Gastroesophageal sphincter (tissue), 4 donors: ENCODE data around the gene CSNK1D. TPM values are rescaled to one million over a fixed set of nuclear protein-coding genes. Genes with fewer than 3 reads are reported as not detected.
A peak's percentile ranks its signal among the peaks of the same experiment; 100 is the strongest.

Source experiments
- ATAC-seq: fragments of 150-250 bp; one replicate; pipeline ENCODE4 v1.9.1; 2016; ENCODE audit warnings: mild to moderate bottlenecking, moderate library complexity
- H3K27ac ChIP-seq, 4 donors: fragments of 200-600 bp; sonication (generic) in 3 of 4; 1 replicate in 3 of 4; 2 replicates in 1 of 4; pipeline ENCODE4 v1.5.1; 2016 to 2019
- H3K27me3 ChIP-seq: fragments of 200-600 bp; sonication (generic); one replicate; pipeline ENCODE4 v1.5.1; 2019
- H3K36me3 ChIP-seq, 2 donors: fragments of 200-600 bp; sonication (generic); one replicate each; pipeline ENCODE4 v1.5.1; 2019; ENCODE audit warnings: control low read depth in 1 of 2
- H3K4me1 ChIP-seq, 3 donors: fragments of 200-600 bp; sonication (generic); 1 replicate in 2 of 3; 2 replicates in 1 of 3; pipeline ENCODE4 v1.5.1; 2016 to 2019; ENCODE audit warnings: control low read depth in 2 of 3
- H3K4me3 ChIP-seq, 2 donors: fragments of 200-600 bp; sonication (generic); one replicate each; pipeline ENCODE4 v1.5.1; 2019; ENCODE audit warnings: mild to moderate bottlenecking in 1 of 2, moderate library complexity in 1 of 2
- H3K9me3 ChIP-seq, 3 donors: fragments of 200-600 bp; sonication (generic); one replicate each; pipeline ENCODE4 v1.5.1; 2017 to 2019; ENCODE audit warnings: control low read depth in 2 of 3
- EP300 ChIP-seq: sonication (generic); formaldehyde crosslinking; IDR thresholded peaks from one replicate; pipeline ENCODE4 v1.6.1; 2017; ENCODE audit warnings: antibody characterized with exemption, mild to moderate bottlenecking
- POLR2A ChIP-seq, 2 donors: fragments of 450-650 bp; IDR thresholded peaks; one replicate each; pipeline ENCODE4 v1.6.1; 2017; ENCODE audit warnings: antibody characterized with exemption in 2 of 2, mild to moderate bottlenecking in 2 of 2, moderate library complexity in 1 of 2
- POLR2AphosphoS5 ChIP-seq: sonication (generic); formaldehyde crosslinking; IDR thresholded peaks from one replicate; pipeline ENCODE4 v1.6.1; 2017; ENCODE audit warnings: antibody characterized with exemption
- WGBS, 2 donors: methylation state at CpG; one replicate each; pipeline ENCODE4 v1.1.5; 2018; ENCODE audit warnings: low coverage in 1 of 2; 5-methylcytosine and 5-hydroxymethylcytosine counted together
- total RNA-seq, 4 donors: library from RNA; depleted of rRNA; stranded (reverse); fragments of >200 nt; gene quantifications; one replicate each; pipeline ENCODE4 v1.1.0, GENCODE V29; 2016
- TF ChIP-seq, protein P1 (sequence below), 4 experiments: fragments of 200-600 bp in 2 of 4; fragments of 450-650 bp in 2 of 4; sonication (generic) in 1 of 4; IDR thresholded peaks; one replicate each; pipeline ENCODE4 v1.5.1; 2017 to 2019; ENCODE audit warnings: antibody characterized with exemption in 4 of 4, mild to moderate bottlenecking in 2 of 4, moderate library complexity in 2 of 4

Gene CSNK1D
- total RNA-seq, 4 donors from 2014 or later, result 23.4 to 92.1 (median 72.4) TPM

GRCh38 chr17:82244413-82245133 lies 28.9 kb downstream of the CSNK1D start:
- peak overlapping the region in 3 of 4 donors; percentile 17 to 86 (median 83) for H3K27ac ChIP-seq
- ATAC-seq, result no peak
- peaks cover 0 to 72% of the 10 kb centered on the region in 2 donors for H3K36me3 ChIP-seq

DNA sequence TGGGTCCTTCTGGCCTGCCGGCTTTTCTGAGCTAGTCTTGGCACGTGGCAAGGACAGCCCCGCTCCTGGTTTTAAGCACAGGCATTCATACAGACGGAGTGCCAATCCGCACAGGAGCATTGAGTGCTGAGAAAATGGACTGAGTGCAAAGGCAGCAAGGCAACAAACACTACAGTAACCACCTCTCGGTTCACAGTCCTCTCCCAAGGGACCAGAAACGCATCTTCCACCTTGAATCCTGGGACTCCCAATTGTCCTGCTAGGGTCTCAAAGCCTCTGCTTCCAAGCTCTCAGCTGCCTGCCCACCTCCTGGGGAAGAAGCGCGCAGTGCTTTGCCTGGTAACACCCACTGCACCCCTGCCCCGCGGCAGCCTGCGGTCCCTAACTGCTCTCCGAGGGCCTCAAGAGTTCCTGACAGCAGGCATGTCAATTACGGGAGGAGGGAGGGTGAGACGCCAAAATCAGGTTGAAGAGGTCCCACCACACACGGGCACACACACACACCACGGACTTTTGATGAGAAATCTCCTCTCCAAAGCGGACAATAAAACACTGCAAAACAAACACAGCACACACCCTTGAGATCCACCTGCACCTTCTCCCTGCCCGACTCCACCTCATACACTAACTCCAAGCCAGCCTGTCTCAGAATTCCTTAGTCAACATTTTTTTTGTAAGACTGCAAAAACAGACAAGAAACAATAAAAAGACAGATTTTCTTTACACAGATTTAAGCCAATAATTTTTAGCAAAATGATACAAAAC lies 29.7 kb downstream of the CSNK1D start:
- TF ChIP-seq POLR2A (IDR thresholded peaks at IDR 0.05), result no peak
- TF ChIP-seq POLR2AphosphoS5, result no peak
- no peak for TF ChIP-seq EP300
- TF ChIP-seq, protein P1, sequence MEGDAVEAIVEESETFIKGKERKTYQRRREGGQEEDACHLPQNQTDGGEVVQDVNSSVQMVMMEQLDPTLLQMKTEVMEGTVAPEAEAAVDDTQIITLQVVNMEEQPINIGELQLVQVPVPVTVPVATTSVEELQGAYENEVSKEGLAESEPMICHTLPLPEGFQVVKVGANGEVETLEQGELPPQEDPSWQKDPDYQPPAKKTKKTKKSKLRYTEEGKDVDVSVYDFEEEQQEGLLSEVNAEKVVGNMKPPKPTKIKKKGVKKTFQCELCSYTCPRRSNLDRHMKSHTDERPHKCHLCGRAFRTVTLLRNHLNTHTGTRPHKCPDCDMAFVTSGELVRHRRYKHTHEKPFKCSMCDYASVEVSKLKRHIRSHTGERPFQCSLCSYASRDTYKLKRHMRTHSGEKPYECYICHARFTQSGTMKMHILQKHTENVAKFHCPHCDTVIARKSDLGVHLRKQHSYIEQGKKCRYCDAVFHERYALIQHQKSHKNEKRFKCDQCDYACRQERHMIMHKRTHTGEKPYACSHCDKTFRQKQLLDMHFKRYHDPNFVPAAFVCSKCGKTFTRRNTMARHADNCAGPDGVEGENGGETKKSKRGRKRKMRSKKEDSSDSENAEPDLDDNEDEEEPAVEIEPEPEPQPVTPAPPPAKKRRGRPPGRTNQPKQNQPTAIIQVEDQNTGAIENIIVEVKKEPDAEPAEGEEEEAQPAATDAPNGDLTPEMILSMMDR (IDR thresholded peaks at IDR 0.05), result no peak
- Histone ChIP-seq H3K4me3 (no peak overlapping the region), H3K36me3 (peaks cover 0 to 71% of the 10 kb centered on the region in 2 donors), H3K9me3 (no peaks in the 10 kb centered on the region), H3K27me3 (no peaks in the 10 kb centered on the region), H3K27ac (peak overlapping the region in 3 of 4 donors; percentile 81 to 86 (median 85)), H3K4me1 (peaks cover 12 to 100% (median 68%) of the 10 kb centered on the region in 3 donors)
- no peak for ATAC-seq
- 83 to 85% methylated on average over 1 to 6 of the region's 19 CpGs for WGBS, 2 donors

More at GRCh38 chr17:82244413-82245133, 28.9 kb downstream of the CSNK1D start:
- Histone ChIP-seq H3K27me3 (no peaks in the 10 kb centered on the region), H3K4me3 (no peak overlapping the region), H3K9me3 (no peaks in the 10 kb centered on the region), H3K4me1 (peaks cover 12 to 99% (median 61%) of the 10 kb centered on the region in 3 donors)
- TF ChIP-seq, protein P1 (IDR thresholded peaks at IDR 0.05), result peak in 3 of 4 experiments; percentile 60 to 68 (median 62)
- no peak for TF ChIP-seq EP300
- no peak for TF ChIP-seq POLR2A (IDR thresholded peaks at IDR 0.05)
- TF ChIP-seq POLR2AphosphoS5, result no peak
- WGBS, 2 donors, result 44 to 57% methylated on average over 3 to 14 of the region's 39 CpGs

- TF ChIP-seq POLR2A (IDR thresholded peaks at IDR 0.05) (no peak), EP300 (no peak), POLR2AphosphoS5 (peak; percentile 89)
- TF ChIP-seq, protein P1 (IDR thresholded peaks at IDR 0.05), result peak in 1 of 4 experiments; percentile 4
- Histone ChIP-seq H3K4me3 (peak overlapping the region in 1 of 2 donors; percentile 13), H3K9me3 (no peaks in the 10 kb centered on the region), H3K27me3 (no peaks in the 10 kb centered on the region), H3K27ac (peak overlapping the region; percentile 13 to 86 (median 83)), H3K36me3 (peaks cover 0 to 64% of the 10 kb centered on the region in 2 donors), H3K4me1 (peaks cover 12 to 100% (median 75%) of the 10 kb centered on the region in 3 donors)
- WGBS, 2 donors, result 30 to 44% methylated on average over 3 to 7 of the region's 29 CpGs
- peak; percentile 65 for ATAC-seq
Measured at GRCh38 chr17:82242977-82243647, 30.4 kb downstream of the CSNK1D start.

GRCh38 chr17:82242698-82242976 lies 30.9 kb downstream of the CSNK1D start:
- peaks cover 0 to 63% of the 10 kb centered on the region in 2 donors for H3K36me3 ChIP-seq
- 30 to 70% methylated on average over 8 to 10 of the region's 24 CpGs for WGBS, 2 donors

More at GRCh38 chr17:82242698-82242976, 30.9 kb downstream of the CSNK1D start:
- Histone ChIP-seq H3K4me1 (peaks cover 12 to 100% (median 77%) of the 10 kb centered on the region in 3 donors), H3K27me3 (no peaks in the 10 kb centered on the region), H3K9me3 (no peaks in the 10 kb centered on the region), H3K4me3 (peak overlapping the region in 1 of 2 donors; percentile 13), H3K27ac (peak overlapping the region; percentile 13 to 86 (median 83))
- TF ChIP-seq, protein P1 (IDR thresholded peaks at IDR 0.05), result no peak
- TF ChIP-seq POLR2A (IDR thresholded peaks at IDR 0.05), result no peak
- no peak for TF ChIP-seq POLR2AphosphoS5
- TF ChIP-seq EP300, result no peak
- no peak for ATAC-seq
